SH-SY5Y (cell line): ENCODE results near the gene EDIL3.

Experiments used
- GATA2 ChIP-seq: IDR thresholded peaks from 2 replicates; pipeline ENCODE4 v1.6.1; 2011; ENCODE audit warnings: mild to moderate bottlenecking, low read depth, low read length
- GATA3 ChIP-seq: IDR thresholded peaks from 2 replicates; pipeline ENCODE4 v1.6.1; 2011; ENCODE audit warnings: low read depth, mild to moderate bottlenecking, low read length, moderate library complexity

DNA sequence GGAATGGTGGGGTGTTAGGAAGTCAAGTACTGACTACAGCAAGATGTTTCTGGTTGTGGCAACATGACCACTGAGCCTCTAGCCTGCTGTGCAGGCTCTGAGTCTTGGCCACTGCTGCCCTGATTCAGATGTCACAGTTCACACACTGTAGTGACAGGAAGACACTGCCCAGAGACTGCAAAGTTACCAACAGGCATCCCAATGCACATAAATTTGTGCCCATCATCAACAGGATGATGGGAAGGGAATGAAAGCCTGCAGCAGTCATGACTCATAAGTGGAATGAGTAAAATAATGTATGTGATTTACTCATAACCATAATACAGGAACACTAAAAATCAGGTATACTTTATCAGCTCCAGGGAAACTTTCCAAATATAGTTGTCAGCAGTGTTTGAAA lies 412.4 kb downstream of the EDIL3 start:
- TF ChIP-seq GATA2 (no peak), GATA3 (no peak)
